Loucy (cell line): Measurements from ENCODE around the gene RBKS.

Experiments used
- CTCF ChIP-seq: fragments of 200-600 bp; sonication (generic); conservative IDR thresholded peaks from 2 replicates; pipeline ENCODE4 v1.5.1; 2014; ENCODE audit warnings: mild to moderate bottlenecking, antibody characterized with exemption, low read length
- EZH2phosphoT487 ChIP-seq: fragments of 200-600 bp; IDR thresholded peaks from 2 replicates; pipeline ENCODE4 v1.6.1; 2018; ENCODE audit warnings: antibody characterized with exemption, mild to moderate bottlenecking, moderate library complexity, borderline replicate concordance

GRCh38 chr2:27915874-27916273, 25.7 kb upstream of the RBKS start:
- no peak for TF ChIP-seq CTCF
- TF ChIP-seq EZH2phosphoT487: no peak
